ENCODE measurements around the gene PUSL1.

DNA sequence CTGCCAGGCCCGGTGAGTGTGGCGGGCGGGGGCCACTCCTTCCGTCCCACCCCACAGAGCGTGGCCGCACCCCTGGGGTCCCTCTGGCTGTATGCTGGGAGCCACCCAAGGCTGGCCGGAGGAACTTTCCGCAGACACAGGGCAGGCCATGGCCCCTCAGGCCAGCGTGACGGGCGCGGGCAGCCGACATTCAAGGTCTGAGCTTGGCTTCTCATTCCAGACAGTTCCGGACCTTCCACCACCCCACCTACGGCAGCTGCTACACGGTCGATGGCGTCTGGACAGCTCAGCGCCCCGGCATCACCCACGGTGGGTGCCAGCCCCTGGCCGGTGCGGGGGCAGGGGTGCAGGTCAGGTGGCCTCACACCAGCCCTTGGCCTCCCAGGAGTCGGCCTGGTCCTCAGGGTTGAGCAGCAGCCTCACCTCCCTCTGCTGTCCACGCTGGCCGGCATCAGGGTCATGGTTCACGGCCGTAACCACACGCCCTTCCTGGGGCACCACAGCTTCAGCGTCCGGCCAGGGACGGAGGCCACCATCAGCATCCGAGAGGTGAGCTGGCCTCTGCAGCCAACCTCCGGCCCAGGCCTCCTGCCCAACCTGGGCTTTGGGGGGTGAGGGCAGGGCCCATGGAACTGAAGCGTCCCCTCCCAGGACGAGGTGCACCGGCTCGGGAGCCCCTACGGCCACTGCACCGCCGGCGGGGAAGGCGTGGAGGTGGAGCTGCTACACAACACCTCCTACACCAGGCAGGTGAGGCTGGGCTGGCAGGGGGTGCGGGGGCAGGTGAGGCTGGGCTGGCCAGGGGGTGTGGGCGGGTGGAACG is 20.9 kb upstream of the PUSL1 start:
- no peak for TF ChIP-seq EZH2 (IDR thresholded peaks at IDR 0.05; ENCODE audit: borderline replicate concordance, low read depth, low read length, severe bottlenecking)
- TF ChIP-seq POLR2A (IDR thresholded peaks at IDR 0.05; ENCODE audit: low read depth, low read length): no peak
- no peak for TF ChIP-seq CTCF (IDR thresholded peaks at IDR 0.05; ENCODE audit: extremely low read depth in 1 of 2, insufficient read depth in 1 of 2, low read depth in 1 of 2, low read length in 2 of 2)
- no peak for TF ChIP-seq FOS (IDR thresholded peaks at IDR 0.05; ENCODE audit: borderline replicate concordance, insufficient read depth, low read length)
- TF ChIP-seq MYC (IDR thresholded peaks at IDR 0.05; ENCODE audit: low read depth, low read length): no peak
- no peak for TF ChIP-seq POLR2AphosphoS5 (IDR thresholded peaks at IDR 0.05; ENCODE audit: insufficient read depth, low read depth, low read length)
- TF ChIP-seq GATA2 (IDR thresholded peaks at IDR 0.05; ENCODE audit: insufficient read depth, insufficient read length, low read depth, low read length): no peak
- TF ChIP-seq JUN (IDR thresholded peaks at IDR 0.05; ENCODE audit: borderline replicate concordance, insufficient read depth, insufficient read length, low read depth): no peak
- TF ChIP-seq MAX (IDR thresholded peaks at IDR 0.05; ENCODE audit: insufficient read depth, insufficient read length): no peak
